ENCODE results near the gene SELENON. TPM values are rescaled to one million over a fixed set of nuclear protein-coding genes. Genes with fewer than 3 reads are reported as not detected.

SELENON gene
- total and polyA plus RNA-seq, 2 of the 13 experiments (the other 11 are each of a cell fraction or from before 2014, with no cell fraction given) = 3.8 to 8.0 TPM

DNA sequence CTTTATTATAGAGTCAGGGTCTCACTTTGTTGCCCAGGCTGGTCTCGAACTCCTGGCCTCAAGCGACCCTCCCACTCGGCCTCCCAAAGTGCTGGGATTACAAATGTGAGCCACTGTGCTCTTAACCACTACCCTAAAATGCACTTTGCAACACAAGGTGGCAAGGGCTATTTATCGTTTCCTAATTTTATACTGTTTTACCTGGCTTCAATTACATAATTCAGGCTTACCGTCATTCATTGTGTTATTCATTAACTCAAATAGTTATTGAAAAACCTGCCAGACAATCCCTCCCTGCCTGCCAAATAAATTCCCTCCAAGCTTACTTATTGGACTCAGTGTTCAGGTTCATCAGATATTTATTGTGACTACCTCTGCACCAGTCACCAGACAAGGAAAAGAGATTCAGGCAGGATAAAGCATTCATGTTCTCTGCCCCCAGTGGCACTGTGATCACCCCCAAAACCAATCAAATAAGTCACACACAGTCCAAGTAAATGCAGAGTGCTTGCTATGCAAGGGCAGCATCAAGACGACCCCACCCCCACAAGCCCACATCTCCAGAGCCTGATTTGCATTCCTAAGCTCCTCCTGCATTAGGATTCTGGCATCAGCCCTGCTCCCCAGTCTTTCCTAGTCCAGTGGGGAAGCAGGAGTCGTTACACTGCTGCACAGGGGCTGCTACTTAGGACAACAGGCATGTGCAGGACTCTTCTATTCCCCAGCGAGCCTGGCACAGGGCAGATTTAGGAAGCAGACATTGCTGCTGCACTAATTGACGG, 67.4 kb downstream of the SELENON start (continued):
- TF ChIP-seq ZNF687 (CRISPR knock-in tag; IDR thresholded peaks at IDR 0.05) (peak; percentile 41), PCBP2 (optimal IDR thresholded peaks at IDR 0.05; ENCODE audit: low read depth, low read length, poor library complexity, severe bottlenecking) (no peak), ZNF441 (CRISPR knock-in tag; IDR thresholded peaks at IDR 0.05; ENCODE audit: borderline replicate concordance) (no peak), BHLHE40 (IDR thresholded peaks at IDR 0.05; ENCODE audit: low read length) (no peak), ZNF354B (CRISPR knock-in tag; IDR thresholded peaks at IDR 0.05) (no peak)

Other genes with a start within 250 kb of the SELENON start
- gene MAN1C1, start 183.4 kb upstream of the SELENON start, total RNA-seq (2016; rRNA removed; fragmentation: Illumina TruSeq; extraction: Trizol) = 0.15 and 0.49 TPM in 2 replicates
- 0.18 and 0.39 TPM in 2 replicates for gene MAN1C1, start 183.4 kb upstream of the SELENON start, polyA plus RNA-seq (2011; rRNA removed)
- 38.0 and 47.5 TPM in 2 replicates for gene MTFR1L, start 19.8 kb downstream of the SELENON start, total RNA-seq (2016; rRNA removed; fragmentation: Illumina TruSeq; extraction: Trizol)
- 55.7 and 68.1 TPM in 2 replicates for gene MTFR1L, start 19.8 kb downstream of the SELENON start, polyA plus RNA-seq (2011; rRNA removed)
- gene AUNIP, start 59.3 kb downstream of the SELENON start, total RNA-seq (2016; rRNA removed; fragmentation: Illumina TruSeq; extraction: Trizol) = 12.3 and 12.8 TPM in 2 replicates
- gene AUNIP, start 59.3 kb downstream of the SELENON start, polyA plus RNA-seq (2011; rRNA removed) = 2.4 and 3.8 TPM in 2 replicates
- 6.0 and 13.2 TPM in 2 replicates for gene PAQR7, start 75.5 kb downstream of the SELENON start, total RNA-seq (2016; rRNA removed; fragmentation: Illumina TruSeq; extraction: Trizol)
- 16.6 and 20.2 TPM in 2 replicates for gene PAQR7, start 75.5 kb downstream of the SELENON start, polyA plus RNA-seq (2011; rRNA removed)
- 409 and 618 TPM in 2 replicates for gene STMN1, start 106.2 kb downstream of the SELENON start, total RNA-seq (2016; rRNA removed; fragmentation: Illumina TruSeq; extraction: Trizol)
- gene STMN1, start 106.2 kb downstream of the SELENON start, polyA plus RNA-seq (2011; rRNA removed) = 27.3 and 45.9 TPM in 2 replicates
- gene PAFAH2, start 197.9 kb downstream of the SELENON start, total RNA-seq (2016; rRNA removed; fragmentation: Illumina TruSeq; extraction: Trizol) = 6.9 and 9.2 TPM in 2 replicates
- gene PAFAH2, start 197.9 kb downstream of the SELENON start, polyA plus RNA-seq (2011; rRNA removed) = 9.3 and 9.4 TPM in 2 replicates
- gene EXTL1, start 221.6 kb downstream of the SELENON start, total RNA-seq (2016; rRNA removed; fragmentation: Illumina TruSeq; extraction: Trizol) = 0.28 and 0.35 TPM in 2 replicates
- gene EXTL1, start 221.6 kb downstream of the SELENON start, polyA plus RNA-seq (2011; rRNA removed) = 1.0 and 1.5 TPM in 2 replicates
- not detected in 2 replicates for gene SLC30A2, start 245.9 kb downstream of the SELENON start, total RNA-seq (2016; rRNA removed; fragmentation: Illumina TruSeq; extraction: Trizol)
- not detected in 2 replicates for gene SLC30A2, start 245.9 kb downstream of the SELENON start, polyA plus RNA-seq (2011; rRNA removed)